GM12873 (cell line): ENCODE measurements around the gene GFRA1.

Source experiments
- TF ChIP-seq, protein P1 (sequence below): IDR thresholded peaks from 2 replicates; pipeline ENCODE4 v1.5.1; 2012; ENCODE audit warnings: low read depth, mild to moderate bottlenecking, moderate library complexity, low read length, control low read depth; ENCODE audit not compliant: insufficient read depth; ENCODE audit errors: missing control alignments

GFRA1 gene

GRCh38 chr10:116083226-116083762 lies 189.7 kb downstream of the GFRA1 start:
- TF ChIP-seq, protein P1, sequence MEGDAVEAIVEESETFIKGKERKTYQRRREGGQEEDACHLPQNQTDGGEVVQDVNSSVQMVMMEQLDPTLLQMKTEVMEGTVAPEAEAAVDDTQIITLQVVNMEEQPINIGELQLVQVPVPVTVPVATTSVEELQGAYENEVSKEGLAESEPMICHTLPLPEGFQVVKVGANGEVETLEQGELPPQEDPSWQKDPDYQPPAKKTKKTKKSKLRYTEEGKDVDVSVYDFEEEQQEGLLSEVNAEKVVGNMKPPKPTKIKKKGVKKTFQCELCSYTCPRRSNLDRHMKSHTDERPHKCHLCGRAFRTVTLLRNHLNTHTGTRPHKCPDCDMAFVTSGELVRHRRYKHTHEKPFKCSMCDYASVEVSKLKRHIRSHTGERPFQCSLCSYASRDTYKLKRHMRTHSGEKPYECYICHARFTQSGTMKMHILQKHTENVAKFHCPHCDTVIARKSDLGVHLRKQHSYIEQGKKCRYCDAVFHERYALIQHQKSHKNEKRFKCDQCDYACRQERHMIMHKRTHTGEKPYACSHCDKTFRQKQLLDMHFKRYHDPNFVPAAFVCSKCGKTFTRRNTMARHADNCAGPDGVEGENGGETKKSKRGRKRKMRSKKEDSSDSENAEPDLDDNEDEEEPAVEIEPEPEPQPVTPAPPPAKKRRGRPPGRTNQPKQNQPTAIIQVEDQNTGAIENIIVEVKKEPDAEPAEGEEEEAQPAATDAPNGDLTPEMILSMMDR: no peak

DNA sequence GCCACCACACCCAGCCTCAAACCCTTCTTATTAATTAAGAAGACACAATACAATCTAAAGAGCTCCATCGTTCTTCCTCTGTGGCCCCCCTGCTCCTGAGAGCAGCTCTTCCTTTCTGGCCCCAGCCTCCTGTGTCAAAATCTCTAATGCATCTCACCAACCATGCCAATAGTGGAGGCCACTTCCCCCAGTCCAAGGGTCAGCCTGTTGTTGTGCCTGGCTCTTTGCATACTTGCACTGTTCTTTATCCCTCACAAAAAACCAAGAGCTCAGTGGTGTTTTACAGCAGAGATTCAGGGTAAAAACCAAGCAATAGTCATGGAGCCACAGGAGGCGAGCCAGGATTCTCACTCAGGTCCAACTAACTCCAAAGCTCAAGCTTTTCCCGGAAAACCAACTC lies 190.2 kb downstream of the GFRA1 start:
- TF ChIP-seq, protein P1: no peak

DNA sequence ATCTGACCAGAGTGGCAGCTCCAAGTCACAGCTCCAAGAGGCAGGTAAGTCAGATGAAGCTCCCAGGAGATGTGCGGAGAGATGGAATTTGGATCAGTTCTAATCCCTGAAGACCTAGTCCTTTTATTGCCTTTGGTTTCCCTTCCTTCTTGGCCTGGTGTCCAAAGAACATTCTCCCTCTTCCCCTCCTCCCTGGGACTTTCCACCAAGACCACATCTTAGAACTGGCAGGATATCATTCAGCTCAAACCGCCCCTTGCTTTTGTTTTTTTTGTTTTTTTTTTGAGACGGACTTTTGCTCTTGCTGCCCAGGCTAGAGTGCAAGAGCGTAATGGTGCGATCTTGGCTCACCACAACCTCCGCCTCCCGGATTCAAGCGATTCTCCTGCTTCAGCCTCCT lies 190.8 kb downstream of the GFRA1 start:
- TF ChIP-seq, protein P1: no peak

DNA sequence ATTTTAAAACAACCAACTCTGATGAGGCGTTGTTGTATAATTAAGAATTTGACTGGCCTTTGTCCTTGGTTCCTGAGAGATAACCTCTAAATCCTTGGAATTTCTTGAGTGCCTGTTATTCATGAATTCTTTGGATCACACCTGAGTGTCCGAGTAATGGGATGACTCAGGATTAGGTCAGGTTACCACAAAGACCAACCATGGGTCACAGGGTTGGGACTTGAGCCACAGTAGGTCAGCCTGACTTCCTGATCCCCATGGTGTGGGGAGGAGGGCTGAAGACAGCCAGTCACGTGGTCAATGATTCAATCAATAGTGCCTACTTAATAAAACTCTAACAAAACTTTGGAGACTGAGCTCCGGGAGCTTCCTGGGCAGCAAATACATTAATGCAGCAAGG lies 192.5 kb downstream of the GFRA1 start:
- TF ChIP-seq, protein P1: no peak

DNA sequence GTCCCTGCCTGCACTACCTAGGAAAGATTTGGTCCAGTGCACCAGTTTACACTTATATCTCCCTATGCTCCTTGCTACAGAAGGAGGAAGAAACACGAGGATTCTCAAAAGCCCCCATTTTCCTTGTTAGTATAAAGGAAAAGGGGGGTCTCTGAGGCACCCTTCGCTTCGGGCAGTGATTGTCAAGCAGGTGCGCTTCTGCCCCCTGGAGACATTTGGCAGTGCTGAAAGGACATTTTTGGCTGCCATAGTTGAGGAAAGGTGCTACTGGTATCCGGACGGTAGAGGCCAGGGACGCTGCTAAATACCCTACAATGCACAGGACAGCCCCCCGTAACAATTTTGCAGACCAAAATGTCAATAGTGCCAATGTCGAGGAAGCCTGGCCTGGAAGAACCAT lies 193.7 kb downstream of the GFRA1 start:
- TF ChIP-seq, protein P1: no peak

GRCh38 chr10:116076621-116077020 lies 196.4 kb downstream of the GFRA1 start:
- TF ChIP-seq, protein P1: no peak

DNA sequence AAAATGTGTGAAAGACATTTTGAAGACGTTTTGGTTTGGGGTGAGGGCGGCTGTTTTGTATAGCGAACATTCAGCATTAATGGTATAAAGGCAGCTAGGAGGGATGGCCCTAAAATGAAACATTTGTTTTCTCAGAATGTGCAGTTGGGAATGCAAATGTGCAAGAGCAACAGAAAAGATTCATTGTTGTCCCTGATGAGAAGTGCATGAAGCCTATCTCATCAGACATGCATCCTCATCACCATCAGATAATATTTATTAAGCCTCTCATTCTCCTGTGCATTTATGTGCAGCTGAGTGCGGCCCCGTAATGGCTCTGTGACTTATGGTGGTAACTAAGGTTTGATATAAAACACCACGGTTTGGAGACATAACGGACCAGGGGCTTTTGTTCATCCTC lies 199.5 kb downstream of the GFRA1 start:
- TF ChIP-seq, protein P1: no peak
